ENCODE measurements around the gene SNRNP200.

SNRNP200 gene

DNA sequence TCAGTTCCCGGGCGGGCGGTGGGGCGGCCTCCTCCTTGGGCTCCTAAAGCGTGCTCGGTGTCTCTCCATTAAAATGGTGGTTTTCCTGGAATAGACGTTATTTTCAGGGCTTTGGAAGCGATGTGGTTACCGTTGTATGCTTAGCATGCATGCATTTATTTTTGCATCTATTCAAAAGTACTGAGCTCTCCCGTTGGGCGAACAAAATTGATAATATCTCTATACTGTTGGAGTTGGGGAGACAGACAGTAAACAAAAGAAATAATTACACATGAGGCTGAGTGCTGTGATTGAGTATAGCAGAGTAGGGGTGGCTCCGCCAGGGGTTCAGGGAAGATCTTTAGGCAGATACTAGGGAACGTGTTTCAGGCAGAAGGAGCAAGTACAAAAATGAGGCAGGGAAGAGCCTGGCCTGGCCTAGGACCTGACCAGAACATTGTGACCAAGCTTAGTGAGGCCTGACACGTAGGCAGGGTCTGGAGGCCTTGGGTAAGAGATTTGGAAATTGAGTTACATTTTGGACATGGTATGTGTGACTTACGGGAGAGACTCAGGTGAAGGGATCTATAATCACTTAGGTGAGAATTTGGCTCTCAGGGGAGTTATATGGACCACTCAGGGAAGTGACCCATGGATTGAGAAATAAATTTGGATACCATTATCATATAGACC lies 30.9 kb upstream of the SNRNP200 start:
- peak overlapping the region; percentile 85 for H2AFZ ChIP-seq (ENCODE audit: low read depth)
- peak overlapping the region; percentile 93 for H3K27ac ChIP-seq
- peak overlapping the region; percentile 71 for H3K4me3 ChIP-seq (IDR thresholded peaks at IDR 0.05; ENCODE audit: insufficient read depth, low read depth, low read length)
- peak overlapping the region; percentile 92 for H3K9ac ChIP-seq
- peak overlapping the region; percentile 100 for H3K4me2 ChIP-seq
- TF ChIP-seq, protein P1, sequence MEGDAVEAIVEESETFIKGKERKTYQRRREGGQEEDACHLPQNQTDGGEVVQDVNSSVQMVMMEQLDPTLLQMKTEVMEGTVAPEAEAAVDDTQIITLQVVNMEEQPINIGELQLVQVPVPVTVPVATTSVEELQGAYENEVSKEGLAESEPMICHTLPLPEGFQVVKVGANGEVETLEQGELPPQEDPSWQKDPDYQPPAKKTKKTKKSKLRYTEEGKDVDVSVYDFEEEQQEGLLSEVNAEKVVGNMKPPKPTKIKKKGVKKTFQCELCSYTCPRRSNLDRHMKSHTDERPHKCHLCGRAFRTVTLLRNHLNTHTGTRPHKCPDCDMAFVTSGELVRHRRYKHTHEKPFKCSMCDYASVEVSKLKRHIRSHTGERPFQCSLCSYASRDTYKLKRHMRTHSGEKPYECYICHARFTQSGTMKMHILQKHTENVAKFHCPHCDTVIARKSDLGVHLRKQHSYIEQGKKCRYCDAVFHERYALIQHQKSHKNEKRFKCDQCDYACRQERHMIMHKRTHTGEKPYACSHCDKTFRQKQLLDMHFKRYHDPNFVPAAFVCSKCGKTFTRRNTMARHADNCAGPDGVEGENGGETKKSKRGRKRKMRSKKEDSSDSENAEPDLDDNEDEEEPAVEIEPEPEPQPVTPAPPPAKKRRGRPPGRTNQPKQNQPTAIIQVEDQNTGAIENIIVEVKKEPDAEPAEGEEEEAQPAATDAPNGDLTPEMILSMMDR (conservative IDR thresholded peaks at IDR 0.05; ENCODE audit: low read depth, low read length), result no peak
- peaks cover 16% of the 10 kb centered on the region for H3K4me1 ChIP-seq (ENCODE audit: low read depth, poor library complexity, severe bottlenecking)
- H4K20me1 ChIP-seq (ENCODE audit: insufficient read depth), result no peaks in the 10 kb centered on the region
- H3K79me2 ChIP-seq (ENCODE audit: insufficient read depth, low read depth), result peaks cover 60% of the 10 kb centered on the region
- no peaks in the 10 kb centered on the region for H3K36me3 ChIP-seq (ENCODE audit: insufficient read depth)
- H3K27me3 ChIP-seq (ENCODE audit: insufficient read depth, low read depth), result no peaks in the 10 kb centered on the region

DNA sequence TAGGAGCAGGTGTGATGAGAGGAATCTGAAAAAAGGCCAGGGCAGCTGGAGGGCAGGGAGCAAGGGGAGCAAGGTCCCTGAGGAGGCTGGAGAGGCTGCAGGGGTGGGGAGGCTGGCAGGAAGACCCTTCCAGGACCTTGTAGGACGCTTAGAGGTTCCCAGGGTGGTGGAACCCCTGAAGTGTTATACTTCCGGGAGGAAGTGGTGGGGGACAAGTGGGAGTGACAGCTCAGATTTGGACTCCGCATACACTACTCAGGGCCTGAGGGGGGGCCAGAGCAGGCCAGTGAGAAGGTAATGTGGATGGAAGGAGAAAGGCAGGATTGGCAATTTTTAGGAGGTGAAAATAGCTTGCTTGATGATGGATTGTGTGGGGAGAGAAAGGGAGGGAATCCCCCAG lies 28.4 kb upstream of the SNRNP200 start:
- no peak overlapping the region for H2AFZ ChIP-seq (ENCODE audit: low read depth)
- H3K4me2 ChIP-seq, result no peak overlapping the region
- H3K4me3 ChIP-seq (IDR thresholded peaks at IDR 0.05; ENCODE audit: insufficient read depth, low read depth, low read length), result no peak overlapping the region
- H4K20me1 ChIP-seq (ENCODE audit: insufficient read depth), result no peaks in the 10 kb centered on the region
- no peaks in the 10 kb centered on the region for H3K36me3 ChIP-seq (ENCODE audit: insufficient read depth)
- no peak overlapping the region for H3K9ac ChIP-seq
- TF ChIP-seq, protein P1 (conservative IDR thresholded peaks at IDR 0.05; ENCODE audit: low read depth, low read length), result no peak
- H3K27ac ChIP-seq, result no peak overlapping the region
- H3K27me3 ChIP-seq (ENCODE audit: insufficient read depth, low read depth), result no peaks in the 10 kb centered on the region
- peaks cover 30% of the 10 kb centered on the region for H3K4me1 ChIP-seq (ENCODE audit: low read depth, poor library complexity, severe bottlenecking)
- H3K79me2 ChIP-seq (ENCODE audit: insufficient read depth, low read depth), result peaks cover 34% of the 10 kb centered on the region

DNA sequence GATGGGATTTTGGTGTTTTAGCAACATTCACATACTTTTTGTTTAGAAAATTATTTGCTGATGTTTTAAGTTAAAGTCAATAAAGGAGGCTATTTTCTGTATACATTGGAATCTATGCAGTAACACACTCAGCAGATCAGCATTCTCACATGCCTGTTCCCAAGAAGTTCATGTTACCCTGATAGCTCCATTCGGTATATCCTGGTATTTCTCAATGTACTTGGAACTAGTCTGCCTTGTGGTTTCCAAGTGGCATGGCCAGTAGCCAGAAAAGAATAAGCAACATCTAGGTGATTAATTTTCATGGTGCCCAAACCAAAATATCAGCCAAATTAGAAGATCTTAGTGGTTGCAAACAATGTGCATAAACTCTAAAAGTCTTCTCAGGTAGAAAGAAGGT lies 25.1 kb upstream of the SNRNP200 start:
- Histone ChIP-seq H4K20me1 (ENCODE audit: insufficient read depth) (no peaks in the 10 kb centered on the region), H3K79me2 (ENCODE audit: insufficient read depth, low read depth) (peaks cover 7% of the 10 kb centered on the region; the same call in 1 of the 2 replicates), H3K4me1 (ENCODE audit: low read depth, poor library complexity, severe bottlenecking) (peaks cover 29% of the 10 kb centered on the region), H3K27ac (no peak overlapping the region), H3K27me3 (ENCODE audit: insufficient read depth, low read depth) (no peaks in the 10 kb centered on the region), H3K9ac (no peak overlapping the region), H2AFZ (ENCODE audit: low read depth) (no peak overlapping the region), H3K4me2 (no peak overlapping the region), H3K36me3 (ENCODE audit: insufficient read depth) (no peaks in the 10 kb centered on the region), H3K4me3 (IDR thresholded peaks at IDR 0.05; ENCODE audit: insufficient read depth, low read depth, low read length) (no peak overlapping the region)
- TF ChIP-seq, protein P1 (conservative IDR thresholded peaks at IDR 0.05; ENCODE audit: low read depth, low read length), result no peak

DNA sequence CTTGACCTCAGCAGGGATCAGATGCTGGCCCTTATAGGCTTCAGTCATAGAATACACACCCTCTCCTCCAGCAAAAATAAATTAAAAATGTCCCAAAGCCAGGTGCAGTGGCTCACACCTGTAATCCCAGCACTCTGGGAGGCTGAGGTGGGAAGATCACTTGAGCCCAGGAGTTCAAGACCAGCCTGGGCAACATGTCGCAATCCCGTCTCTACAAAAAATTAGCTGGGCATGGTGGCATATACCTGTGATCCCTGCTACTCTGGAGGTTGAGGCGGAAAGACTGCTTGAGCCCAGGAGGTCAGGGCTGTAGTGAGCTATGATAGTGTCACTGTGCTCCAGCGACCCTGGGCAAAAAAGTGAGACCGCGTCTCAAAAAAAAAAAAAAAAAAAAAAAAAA lies 24.5 kb upstream of the SNRNP200 start:
- Histone ChIP-seq H3K36me3 (ENCODE audit: insufficient read depth) (no peaks in the 10 kb centered on the region), H3K27me3 (ENCODE audit: insufficient read depth, low read depth) (no peaks in the 10 kb centered on the region), H4K20me1 (ENCODE audit: insufficient read depth) (no peaks in the 10 kb centered on the region), H3K4me3 (IDR thresholded peaks at IDR 0.05; ENCODE audit: insufficient read depth, low read depth, low read length) (no peak overlapping the region), H2AFZ (ENCODE audit: low read depth) (no peak overlapping the region), H3K4me2 (no peak overlapping the region), H3K27ac (no peak overlapping the region), H3K9ac (no peak overlapping the region), H3K4me1 (ENCODE audit: low read depth, poor library complexity, severe bottlenecking) (peaks cover 31% of the 10 kb centered on the region), H3K79me2 (ENCODE audit: insufficient read depth, low read depth) (peaks cover 5% of the 10 kb centered on the region; the same call in 1 of the 2 replicates)
- TF ChIP-seq, protein P1 (conservative IDR thresholded peaks at IDR 0.05; ENCODE audit: low read depth, low read length), result no peak

Measured in KMS-11 (cell line).